GM23248 (cell line): ENCODE measurements around the gene KCNC3. TPM values are rescaled to one million over a fixed set of nuclear protein-coding genes. Genes with fewer than 3 reads are reported as not detected.

ENCODE experiments used
- DNase-seq: peaks from one replicate; pipeline ENCODE4 v3.0.0-alpha.2; 2015
- H2AFZ ChIP-seq: fragments of 200-600 bp; sonication (generic); 2 replicates; pipeline ENCODE4 v1.6.1; 2016; ENCODE audit warnings: antibody characterized with exemption
- H3F3A ChIP-seq: fragments of 200-600 bp; sonication (generic); 2 replicates; pipeline ENCODE4 v1.6.1; 2016; ENCODE audit warnings: mild to moderate bottlenecking, antibody characterized with exemption, mixed run types; ENCODE audit not compliant: insufficient read depth
- H3K27ac ChIP-seq: fragments of 200-600 bp; sonication (generic); 2 replicates; pipeline ENCODE4 v1.5.1; 2016; ENCODE audit warnings: mild to moderate bottlenecking
- H3K27me3 ChIP-seq: fragments of 200-600 bp; sonication (generic); replicated peaks from 2 replicates; pipeline ENCODE4 v1.6.1; 2016; ENCODE audit warnings: mild to moderate bottlenecking; ENCODE audit not compliant: insufficient read depth
- H3K36me3 ChIP-seq: fragments of 200-600 bp; sonication (generic); 2 replicates; pipeline ENCODE4 v1.6.1; 2016; ENCODE audit warnings: low read depth, mild to moderate bottlenecking
- H3K4me1 ChIP-seq: fragments of 200-600 bp; sonication (generic); 2 replicates; pipeline ENCODE4 v1.6.1; 2016; ENCODE audit warnings: mild to moderate bottlenecking; ENCODE audit not compliant: insufficient read depth
- H3K4me2 ChIP-seq: fragments of 200-600 bp; sonication (generic); one replicate; pipeline ENCODE4 v1.6.1; 2016; ENCODE audit warnings: mild to moderate bottlenecking; ENCODE audit not compliant: unreplicated experiment
- H3K4me3 ChIP-seq: fragments of 200-600 bp; sonication (generic); 2 replicates; pipeline ENCODE4 v1.5.1; 2016; ENCODE audit warnings: mild to moderate bottlenecking
- H3K79me2 ChIP-seq: fragments of 200-600 bp; sonication (generic); 2 replicates; pipeline ENCODE4 v1.6.1; 2016; ENCODE audit warnings: mild to moderate bottlenecking; ENCODE audit not compliant: insufficient read depth
- H3K9ac ChIP-seq: fragments of 200-600 bp; sonication (generic); 2 replicates; pipeline ENCODE4 v1.6.1; 2016; ENCODE audit warnings: mild to moderate bottlenecking
- H3K9me2 ChIP-seq: fragments of 200-600 bp; sonication (generic); 2 replicates; pipeline ENCODE4 v1.6.1; 2016; ENCODE audit warnings: mixed run types, mild to moderate bottlenecking, moderate library complexity; ENCODE audit not compliant: insufficient read depth
- H3K9me3 ChIP-seq: fragments of 200-600 bp; sonication (generic); one replicate; pipeline ENCODE4 v1.6.1; 2017; ENCODE audit warnings: low read depth
- H4K20me1 ChIP-seq: fragments of 200-600 bp; sonication (generic); 2 replicates; pipeline ENCODE4 v1.6.0; 2016; ENCODE audit not compliant: insufficient read depth
- EZH2 ChIP-seq: fragments of 200-600 bp; sonication (generic); IDR thresholded peaks from 2 replicates; pipeline ENCODE4 v1.6.1; 2018; ENCODE audit warnings: antibody characterized with exemption, mild to moderate bottlenecking; ENCODE audit not compliant: insufficient read depth, poor library complexity, severe bottlenecking
- EZH2phosphoT487 ChIP-seq: fragments of 200-600 bp; sonication (generic); IDR thresholded peaks from 2 replicates; pipeline ENCODE4 v1.6.1; 2018; ENCODE audit warnings: antibody characterized with exemption, moderate library complexity, mild to moderate bottlenecking, low read depth; ENCODE audit not compliant: insufficient read depth
- WGBS, 2 experiments: methylation state at CpG; one replicate each; pipeline ENCODE4 v1.1.6; 2015 to 2017; ENCODE audit warnings: low lambda C conversion rate in 2 of 2, low coverage in 1 of 2; ENCODE audit errors: missing lambda C conversion rate in 2 of 2; 5-methylcytosine and 5-hydroxymethylcytosine counted together
- in situ Hi-C: fragments of 300-500 bp; cut with MboI; formaldehyde crosslinking; loops from 2 replicates; pipeline ENCODE4 v1.15.0; 2020
- polyA plus RNA-seq: library from polyadenylated mRNA; unstranded; fragments of >200 nt; fragmentation: Nextera tagmentation; extraction: Ambion mirVana; gene quantifications from 2 replicates; pipeline ENCODE4 v1.2.1, GENCODE V29; 2016
- total RNA-seq: library from RNA; depleted of rRNA; stranded (reverse); fragments of >200 nt; shearing (Covaris generic); gene quantifications from 2 replicates; pipeline ENCODE4 v1.2.3, GENCODE V29; 2014

The KCNC3 gene
- total and polyA plus RNA-seq, 2 experiments from 2014 or later: under 0.01 to 0.04 TPM

- H3K4me1 ChIP-seq: no peaks in the 10 kb centered on the region
- no peak for TF ChIP-seq EZH2
- TF ChIP-seq EZH2phosphoT487: no peak
- H3K79me2 ChIP-seq: no peaks in the 10 kb centered on the region
- H3K36me3 ChIP-seq: no peaks in the 10 kb centered on the region
- H3K9ac ChIP-seq: no peak overlapping the region
- H3K4me2 ChIP-seq: no peak overlapping the region
- no peak overlapping the region for H3K27ac ChIP-seq
- no peaks in the 10 kb centered on the region for H3K9me3 ChIP-seq
- no peak for DNase-seq
- H3K9me2 ChIP-seq: no peaks in the 10 kb centered on the region
- H2AFZ ChIP-seq: no peak overlapping the region
- H3K4me3 ChIP-seq: no peak overlapping the region
- peaks cover 13% of the 10 kb centered on the region for H3K27me3 ChIP-seq
- H3F3A ChIP-seq: no peaks in the 10 kb centered on the region
- H4K20me1 ChIP-seq: no peaks in the 10 kb centered on the region
- in situ Hi-C loops: no loop called here
- WGBS, 2 experiments: 36 to 39% methylated on average over 12 of the region's 12 CpGs
Observed at GRCh38 chr19:50322234-50322633, 6.9 kb downstream of the KCNC3 start.

- TF ChIP-seq EZH2: no peak
- TF ChIP-seq EZH2phosphoT487: no peak
- in situ Hi-C loops: no loop called here
- no peaks in the 10 kb centered on the region for H3K9me3 ChIP-seq
- H3K9me2 ChIP-seq: no peaks in the 10 kb centered on the region
- H2AFZ ChIP-seq: no peak overlapping the region
- H3K36me3 ChIP-seq: no peaks in the 10 kb centered on the region
- H3K4me2 ChIP-seq: no peak overlapping the region
- no peaks in the 10 kb centered on the region for H4K20me1 ChIP-seq
- DNase-seq: no peak
- no peak overlapping the region for H3K9ac ChIP-seq
- H3K27ac ChIP-seq: no peak overlapping the region
- no peaks in the 10 kb centered on the region for H3K79me2 ChIP-seq
- no peak overlapping the region for H3K4me3 ChIP-seq
- no peaks in the 10 kb centered on the region for H3F3A ChIP-seq
- 36 to 67% methylated on average over 1 to 4 of the region's 4 CpGs for WGBS, 2 experiments
- H3K27me3 ChIP-seq: peaks cover 9% of the 10 kb centered on the region
- H3K4me1 ChIP-seq: no peaks in the 10 kb centered on the region
Observed at GRCh38 chr19:50321831-50322230, 7.3 kb downstream of the KCNC3 start.

- Histone ChIP-seq H3K36me3 (no peaks in the 10 kb centered on the region), H4K20me1 (no peaks in the 10 kb centered on the region), H3K9me2 (no peaks in the 10 kb centered on the region), H3K4me1 (no peaks in the 10 kb centered on the region), H3K9ac (no peak overlapping the region), H3K79me2 (no peaks in the 10 kb centered on the region), H3K4me2 (no peak overlapping the region), H2AFZ (no peak overlapping the region), H3K9me3 (no peaks in the 10 kb centered on the region), H3K4me3 (no peak overlapping the region), H3K27ac (no peak overlapping the region), H3F3A (no peaks in the 10 kb centered on the region), H3K27me3 (no peaks in the 10 kb centered on the region; the same call in 1 of the 2 replicates)
- TF ChIP-seq EZH2 (no peak), EZH2phosphoT487 (no peak)
- DNase-seq: no peak
- WGBS, 2 experiments: 61% methylated on average over 16 to 20 of the region's 20 CpGs
- in situ Hi-C loops: no loop called here
Observed at GRCh38 chr19:50320596-50320995, 8.6 kb downstream of the KCNC3 start.

- no peak overlapping the region for H3K9ac ChIP-seq
- H3K27me3 ChIP-seq: peaks cover 2% of the 10 kb centered on the region; the same call in 1 of the 2 replicates
- no peak overlapping the region for H3K4me3 ChIP-seq
- no peak for TF ChIP-seq EZH2
- no peak for TF ChIP-seq EZH2phosphoT487
- in situ Hi-C loops: no loop called here
- WGBS, 2 experiments: 53% methylated on average over 12 of the region's 12 CpGs; no CpG with 5 or more reads in 1 of the 2 experiments
- H4K20me1 ChIP-seq: no peaks in the 10 kb centered on the region
- no peaks in the 10 kb centered on the region for H3K4me1 ChIP-seq
- H3F3A ChIP-seq: no peaks in the 10 kb centered on the region
- no peaks in the 10 kb centered on the region for H3K9me3 ChIP-seq
- H3K36me3 ChIP-seq: no peaks in the 10 kb centered on the region
- no peak overlapping the region for H2AFZ ChIP-seq
- no peak overlapping the region for H3K27ac ChIP-seq
- no peaks in the 10 kb centered on the region for H3K79me2 ChIP-seq
- DNase-seq: no peak
- H3K4me2 ChIP-seq: no peak overlapping the region
- H3K9me2 ChIP-seq: no peaks in the 10 kb centered on the region
Observed at GRCh38 chr19:50320051-50320450, 9.1 kb downstream of the KCNC3 start.

- in situ Hi-C loops: no loop called here
- Histone ChIP-seq H3F3A (no peaks in the 10 kb centered on the region), H4K20me1 (no peaks in the 10 kb centered on the region), H3K79me2 (no peaks in the 10 kb centered on the region), H3K4me3 (no peak overlapping the region), H3K36me3 (no peaks in the 10 kb centered on the region), H3K9me2 (no peaks in the 10 kb centered on the region), H3K4me1 (no peaks in the 10 kb centered on the region), H2AFZ (no peak overlapping the region), H3K27me3 (peaks cover 9% of the 10 kb centered on the region), H3K9me3 (no peaks in the 10 kb centered on the region), H3K4me2 (no peak overlapping the region), H3K27ac (no peak overlapping the region), H3K9ac (no peak overlapping the region)
- DNase-seq: no peak
- no peak for TF ChIP-seq EZH2phosphoT487
- no peak for TF ChIP-seq EZH2
- WGBS, 2 experiments: 43 to 56% methylated on average over 10 to 11 of the region's 11 CpGs
Observed at GRCh38 chr19:50319156-50319555, 10.0 kb downstream of the KCNC3 start.
